Measurements from ENCODE around the gene CHMP2A.
"Not testable (repeated sequence)": the region's sequence is repeated elsewhere in the genome, so short reads cannot be mapped to it uniquely, and the experiment has no call there.

CHMP2A gene

GRCh38 chr19:58554494-58555368, at the start of gene CHMP2A:
Gene CHMP2A (minus strand): TSS chr19:58555105. CDS start chr19:58554212, 893 bp downstream.
- H3K27ac ChIP-seq: peak within 1 kb of the TSS; percentile 98
- no peak for DNase-seq (ENCODE audit: low read depth, low spot score)

- no peak for DNase-seq (ENCODE audit: low read depth, low spot score)
- no peak overlapping the region for H3K27ac ChIP-seq
Measured at GRCh38 chr19:58586133-58586765, 31.3 kb upstream of the CHMP2A start.

GRCh38 chr19:58585442-58586132, 30.7 kb upstream of the CHMP2A start:
- DNase-seq (ENCODE audit: low read depth, low spot score): no peak
- H3K27ac ChIP-seq: no peak overlapping the region

GRCh38 chr19:58584498-58585441, 29.9 kb upstream of the CHMP2A start:
- no peak overlapping the region for H3K27ac ChIP-seq
- DNase-seq (ENCODE audit: low read depth, low spot score): no peak

DNA sequence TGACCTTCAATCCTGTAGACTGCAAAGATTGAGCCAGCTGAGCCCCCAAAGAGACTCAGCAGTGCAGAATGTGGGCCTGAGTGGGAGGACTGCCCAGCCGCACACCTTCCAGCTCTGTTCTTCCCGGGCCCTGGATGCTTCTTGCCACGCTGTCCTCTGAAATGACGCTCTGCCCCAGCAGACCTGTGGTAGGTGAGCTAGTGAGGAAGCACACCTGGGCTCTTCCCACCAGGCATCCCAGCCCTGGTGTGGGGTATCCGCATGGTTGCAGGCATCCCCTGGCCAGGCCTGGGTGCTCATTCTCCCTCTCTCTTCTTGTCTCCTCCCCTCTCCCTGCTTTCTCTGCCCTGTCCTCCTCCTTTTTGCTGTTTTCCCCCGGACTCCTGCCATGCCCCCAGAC, 28.1 kb upstream of the CHMP2A start:
- no peak overlapping the region for H3K27ac ChIP-seq
- no peak for DNase-seq (ENCODE audit: low read depth, low spot score)

- peak; percentile 49 for DNase-seq (ENCODE audit: low read depth, low spot score)
Measured at GRCh38 chr19:58581227-58582141, 26.6 kb upstream of the CHMP2A start.

GRCh38 chr19:58579473-58580142, 24.7 kb upstream of the CHMP2A start:
- DNase-seq (ENCODE audit: low read depth, low spot score): no peak
- H3K27ac ChIP-seq: no peak overlapping the region

More at GRCh38 chr19:58581227-58582141, 26.6 kb upstream of the CHMP2A start:
- H3K27ac ChIP-seq: no peak overlapping the region

- DNase-seq (ENCODE audit: low read depth, low spot score): no peak
- peak overlapping the region; percentile 19 for H3K27ac ChIP-seq
Measured at GRCh38 chr19:58578012-58578925, 23.4 kb upstream of the CHMP2A start.

DNA sequence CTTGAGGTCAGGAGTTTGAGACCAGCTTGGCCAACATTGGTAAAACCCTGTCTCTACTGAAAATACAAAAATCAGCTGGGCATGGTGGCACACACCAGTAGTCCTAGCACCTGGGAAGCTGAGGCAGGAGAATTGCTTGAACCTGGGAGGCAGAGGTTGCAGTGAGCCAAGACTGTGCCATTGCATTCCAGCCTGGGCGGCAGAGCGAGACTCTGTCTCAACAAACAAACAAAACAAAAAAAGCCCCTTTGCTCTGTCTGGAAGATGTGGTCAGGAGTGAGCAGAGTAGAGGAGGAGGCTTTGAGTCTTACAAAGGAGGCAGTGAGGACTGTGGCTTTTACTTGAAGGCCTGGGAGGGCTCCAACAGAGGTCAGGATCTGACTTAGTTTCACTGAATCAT, 22.7 kb upstream of the CHMP2A start:
- DNase-seq (ENCODE audit: low read depth, low spot score); H3K27ac ChIP-seq: not testable (repeated sequence)

DNA sequence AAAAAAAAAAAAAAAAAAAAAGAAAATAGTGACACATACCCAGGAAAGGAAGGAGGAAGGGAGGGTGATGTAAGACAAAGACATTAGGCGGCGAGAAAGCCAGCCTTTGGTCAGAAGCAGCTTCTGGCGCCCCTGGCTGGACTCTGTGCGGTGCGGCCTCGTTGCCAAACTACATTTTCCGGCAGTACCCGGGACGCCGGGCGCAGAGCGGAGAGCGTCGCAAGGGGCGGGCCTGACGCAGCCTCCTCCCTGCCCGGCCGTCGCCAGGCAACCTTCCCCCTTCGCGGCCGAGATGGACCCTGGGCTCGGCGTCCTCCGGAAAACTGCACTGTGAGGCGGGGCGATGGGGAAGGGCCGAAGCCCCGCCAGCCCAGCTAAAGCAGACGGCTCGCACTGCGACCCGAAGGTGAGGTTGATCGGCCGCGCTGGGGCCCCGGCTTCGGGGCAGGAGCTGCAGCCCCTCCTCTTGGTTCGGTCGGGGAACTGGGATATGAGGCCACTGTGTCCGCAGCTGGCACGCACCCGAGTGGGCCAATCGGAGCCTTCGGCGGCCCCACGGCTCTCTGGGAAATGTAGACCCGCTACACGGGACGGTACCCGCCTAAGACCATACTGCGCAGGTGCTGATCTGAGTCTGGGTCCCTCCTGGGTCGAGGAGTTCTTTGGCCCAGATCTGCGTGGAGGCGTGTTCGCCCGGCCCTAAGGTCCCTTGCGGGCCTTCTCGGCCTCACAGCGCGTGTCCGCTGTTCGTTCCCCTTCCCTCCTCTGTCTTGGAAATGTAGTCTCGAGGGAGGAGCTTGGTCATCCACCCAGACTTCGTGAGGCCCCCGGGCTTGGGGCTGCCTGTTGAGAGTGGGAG, 20.5 kb upstream of the CHMP2A start:
- peak; percentile 49 for DNase-seq (ENCODE audit: low read depth, low spot score)
- peak overlapping the region; percentile 96 for H3K27ac ChIP-seq

DNA sequence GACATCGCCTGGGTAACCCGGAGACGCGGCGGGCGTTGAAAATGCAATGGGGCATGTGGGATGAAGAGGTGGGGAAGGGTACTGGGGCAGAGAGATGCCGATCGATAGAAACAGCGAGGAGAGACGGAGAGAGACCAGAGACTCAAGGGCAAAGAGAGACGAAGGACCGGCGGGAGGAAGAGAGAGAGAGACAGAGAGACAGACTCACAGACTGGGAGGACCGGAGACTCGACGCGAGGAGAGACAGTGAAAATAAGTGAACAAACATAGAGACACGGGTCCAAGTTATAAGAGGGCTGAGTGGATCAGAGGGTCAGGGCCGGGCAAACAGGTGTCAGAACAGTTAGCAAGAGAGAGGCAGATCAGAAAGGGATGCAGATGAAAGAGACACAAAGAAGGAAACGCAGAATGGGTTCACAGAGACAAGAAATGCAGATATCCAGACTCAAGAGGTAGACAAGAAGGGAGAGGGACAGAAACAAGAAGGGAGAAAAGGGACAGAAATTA, 18.8 kb upstream of the CHMP2A start:
- peak overlapping the region; percentile 96 for H3K27ac ChIP-seq
- no peak for DNase-seq (ENCODE audit: low read depth, low spot score)

- H3K27ac ChIP-seq: peak within 1 kb of the TSS; percentile 96
- DNase-seq (ENCODE audit: low read depth, low spot score): peak; percentile 99
Measured at GRCh38 chr19:58572818-58573657, 18.1 kb upstream of the CHMP2A start, which contains the start of gene MZF1. Gene MZF1 (minus strand): TSS chr19:58573335. CDS start chr19:58571389, 1,946 bp downstream.

GRCh38 chr19:58572026-58572817, 17.3 kb upstream of the CHMP2A start:
- no peak for DNase-seq (ENCODE audit: low read depth, low spot score)
- peak overlapping the region; percentile 96 for H3K27ac ChIP-seq

GRCh38 chr19:58571575-58571947, 16.7 kb upstream of the CHMP2A start:
- H3K27ac ChIP-seq: no peak overlapping the region

More at GRCh38 chr19:58571575-58571947, 16.7 kb upstream of the CHMP2A start:
- DNase-seq (ENCODE audit: low read depth, low spot score): no peak
